GM23248 (cell line): Measurements from ENCODE around the gene ENO4.

ENCODE experiments used
- EZH2 ChIP-seq: fragments of 200-600 bp; sonication (generic); IDR thresholded peaks from 2 replicates; pipeline ENCODE4 v1.6.1; 2018; ENCODE audit warnings: antibody characterized with exemption, mild to moderate bottlenecking; ENCODE audit not compliant: insufficient read depth, poor library complexity, severe bottlenecking
- EZH2phosphoT487 ChIP-seq: fragments of 200-600 bp; sonication (generic); IDR thresholded peaks from 2 replicates; pipeline ENCODE4 v1.6.1; 2018; ENCODE audit warnings: antibody characterized with exemption, moderate library complexity, mild to moderate bottlenecking, low read depth; ENCODE audit not compliant: insufficient read depth

DNA sequence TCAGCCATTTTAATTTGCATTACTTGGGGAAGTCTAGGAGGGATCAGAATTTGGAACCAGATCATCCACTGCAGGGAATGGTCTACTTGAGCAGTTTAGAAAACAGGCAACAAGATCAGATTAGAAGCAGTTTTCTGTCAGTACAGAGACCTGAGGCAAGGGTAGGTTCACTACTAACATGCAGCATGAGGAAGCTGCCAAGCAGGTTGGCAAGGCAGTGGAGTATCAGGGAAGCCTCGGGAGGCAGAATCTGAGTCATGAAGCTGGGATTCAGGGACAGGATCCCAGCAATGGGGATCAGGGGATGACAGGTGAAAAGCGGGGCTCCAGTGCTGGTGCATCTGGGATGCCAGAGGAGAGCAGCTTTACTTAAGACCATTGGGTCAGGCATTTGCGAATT is 28.1 kb downstream of the ENO4 start:
- TF ChIP-seq EZH2phosphoT487, result no peak
- no peak for TF ChIP-seq EZH2
